Thyroid gland (tissue), 4 donors: ENCODE results near the gene PPAT. TPM values are rescaled to one million over a fixed set of nuclear protein-coding genes. Genes with fewer than 3 reads are reported as not detected.
"Not testable (repeated sequence)": the region's sequence is repeated elsewhere in the genome, so short reads cannot be mapped to it uniquely, and the experiment has no call there.

Source experiments
- DNase-seq, 2 donors: peaks; one replicate each; pipeline ENCODE4 v3.0.0-alpha.2; 2019
- H3K27ac ChIP-seq, 3 donors: fragments of 200-600 bp; sonication (generic); 1 replicate in 2 of 3; 2 replicates in 1 of 3; pipeline ENCODE4 v1.5.1; 2016 to 2019; ENCODE audit warnings: mild to moderate bottlenecking in 1 of 3, moderate library complexity in 1 of 3
- H3K27me3 ChIP-seq: fragments of 200-600 bp; sonication (generic); one replicate; pipeline ENCODE4 v1.5.1; 2019
- H3K36me3 ChIP-seq, 2 donors: fragments of 200-600 bp; sonication (generic); one replicate each; pipeline ENCODE4 v1.5.1; 2016 to 2019
- H3K4me1 ChIP-seq, 2 donors: fragments of 200-600 bp; sonication (generic); one replicate each; pipeline ENCODE4 v1.5.1; 2017 to 2019
- H3K4me3 ChIP-seq, 3 donors: fragments of 200-600 bp; sonication (generic); replicated peaks in 1 of 3; 1 replicate in 2 of 3; 2 replicates in 1 of 3; pipeline ENCODE4 v1.5.1; 2016; ENCODE audit warnings: mild to moderate bottlenecking in 1 of 3
- H3K9me3 ChIP-seq: fragments of 200-600 bp; sonication (generic); one replicate; pipeline ENCODE4 v1.5.1; 2017
- CTCF ChIP-seq, 6 experiments: fragments of 200-600 bp in 3 of 6; fragments of 450-650 bp in 3 of 6; sonication (generic) in 3 of 6; IDR thresholded peaks; one replicate each; pipeline ENCODE4 v1.5.1; 2016 to 2019; ENCODE audit warnings: antibody characterized with exemption in 6 of 6, mild to moderate bottlenecking in 2 of 6, inconsistent platforms in 1 of 6, moderate library complexity in 1 of 6
- POLR2A ChIP-seq, 2 donors: fragments of 450-650 bp; IDR thresholded peaks; one replicate each; pipeline ENCODE4 v1.6.1; 2017; ENCODE audit warnings: antibody characterized with exemption in 2 of 2, mild to moderate bottlenecking in 2 of 2, moderate library complexity in 1 of 2
- WGBS, 2 donors: methylation state at CpG; one replicate each; pipeline ENCODE4 v1.1.5; 2017; 5-methylcytosine and 5-hydroxymethylcytosine counted together
- intact Hi-C: fragments of 100-400 bp; cut with DNase I; formaldehyde crosslinking; loops from one replicate; pipeline ENCODE4 v1.15.1; 2023
- total RNA-seq, 4 donors: library from RNA; depleted of rRNA; stranded (reverse); fragments of >200 nt; gene quantifications; one replicate each; pipeline ENCODE4 v1.2.3, GENCODE V29; 2016

PPAT gene
- total RNA-seq, 4 donors from 2014 or later, result 3.1 to 6.1 (median 4.7) TPM

DNA sequence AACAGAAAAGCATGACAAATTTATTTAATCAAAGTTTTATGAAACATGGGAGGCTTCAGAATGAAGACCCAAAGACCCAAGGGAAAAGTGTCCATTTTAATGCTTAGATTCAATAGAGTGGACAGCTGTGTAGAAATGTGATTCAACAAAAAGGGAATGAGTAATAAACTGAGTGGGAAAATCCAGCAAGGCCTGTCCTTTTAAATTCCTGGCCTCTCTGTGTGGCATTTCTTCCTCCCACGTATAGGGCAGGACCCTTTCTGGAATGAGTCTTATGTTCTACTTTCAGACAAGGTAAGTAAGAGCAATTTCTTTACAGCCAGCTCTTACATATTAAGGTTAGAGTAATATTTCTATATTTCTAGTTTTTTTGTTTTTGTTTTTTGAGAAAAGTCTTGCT, 62.6 kb downstream of the PPAT start:
- Histone ChIP-seq H3K4me1 (no peaks in the 10 kb centered on the region), H3K4me3 (no peak overlapping the region), H3K27me3 (no peaks in the 10 kb centered on the region), H3K27ac (no peak overlapping the region), H3K9me3 (no peaks in the 10 kb centered on the region), H3K36me3 (peaks cover 0 to 9% of the 10 kb centered on the region in 2 donors)
- intact Hi-C loops, result no loop called here
- TF ChIP-seq POLR2A (IDR thresholded peaks at IDR 0.05) (no peak), CTCF (IDR thresholded peaks at IDR 0.05) (no peak)
- 0 to 2% methylated on average over 1 of the region's 1 CpG for WGBS, 2 donors
- DNase-seq, result no peak

DNA sequence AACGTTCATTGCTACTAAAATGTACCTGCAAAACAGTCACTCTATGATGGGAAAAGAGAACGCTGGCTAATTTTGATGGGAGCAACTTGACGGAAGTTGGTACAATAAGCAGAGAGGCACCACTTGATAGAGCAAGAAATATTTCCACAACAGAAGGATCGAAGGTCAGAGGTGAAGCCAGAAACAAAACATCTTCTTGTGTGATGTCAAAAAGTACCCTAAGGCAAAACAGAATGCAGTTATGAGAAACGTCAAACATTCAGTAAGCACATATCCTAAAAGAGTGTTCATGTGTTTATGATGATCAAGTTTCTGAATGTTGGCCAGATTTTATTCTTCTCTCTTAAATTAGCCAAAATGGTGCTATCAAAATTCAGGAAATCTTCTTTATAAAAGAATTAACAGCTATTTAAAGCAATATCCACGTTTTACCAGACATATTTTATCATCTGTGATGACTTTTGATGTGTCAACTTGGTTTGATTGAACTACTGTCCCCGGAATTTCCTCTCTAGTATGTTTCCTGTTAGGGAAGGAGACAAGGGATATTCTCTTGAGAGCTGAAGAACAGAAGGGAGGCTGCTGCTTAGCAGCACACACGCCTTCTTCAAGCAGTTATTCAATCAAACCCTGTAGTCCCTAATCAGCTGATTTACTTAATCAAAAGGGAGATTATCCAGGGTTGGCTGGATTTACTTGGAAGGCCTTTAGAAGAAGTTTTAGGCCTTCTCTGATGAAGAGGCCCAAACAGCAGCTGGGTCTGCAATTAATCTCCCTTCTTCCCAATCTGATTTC, 63.8 kb downstream of the PPAT start:
- 69 to 73% methylated on average over 8 of the region's 8 CpGs for WGBS, 2 donors
- no peak for DNase-seq
- Histone ChIP-seq H3K27me3 (no peaks in the 10 kb centered on the region), H3K4me1 (no peaks in the 10 kb centered on the region), H3K27ac (no peak overlapping the region), H3K36me3 (peaks cover 0 to 9% of the 10 kb centered on the region in 2 donors), H3K4me3 (no peak overlapping the region), H3K9me3 (no peaks in the 10 kb centered on the region)
- no peak for TF ChIP-seq POLR2A (IDR thresholded peaks at IDR 0.05)
- TF ChIP-seq CTCF (IDR thresholded peaks at IDR 0.05), result no peak
- intact Hi-C loops, result no loop called here

GRCh38 chr4:56370377-56370776, 65.0 kb downstream of the PPAT start:
- intact Hi-C loops, result no loop called here
- no peaks in the 10 kb centered on the region for H3K4me1 ChIP-seq
- peaks cover 0 to 9% of the 10 kb centered on the region in 2 donors for H3K36me3 ChIP-seq
- no peaks in the 10 kb centered on the region for H3K9me3 ChIP-seq
- no peak overlapping the region for H3K4me3 ChIP-seq
- H3K27me3 ChIP-seq, result no peaks in the 10 kb centered on the region
- no peak for TF ChIP-seq POLR2A (IDR thresholded peaks at IDR 0.05)
- no peak for TF ChIP-seq CTCF (IDR thresholded peaks at IDR 0.05)
- H3K27ac ChIP-seq, result no peak overlapping the region
- 93 to 99% methylated on average over 3 of the region's 3 CpGs for WGBS, 2 donors
- DNase-seq, result no peak

- H3K4me3 ChIP-seq, H3K9me3 ChIP-seq, H3K27me3 ChIP-seq, H3K4me1 ChIP-seq, H3K27ac ChIP-seq, intact Hi-C loops, H3K36me3 ChIP-seq, DNase-seq: not testable (repeated sequence)
- 98 to 99% methylated on average over 12 of the region's 12 CpGs for WGBS, 2 donors
These were observed 72.4 kb downstream of the PPAT start for GRCh38 chr4:56362981-56363380.

DNA sequence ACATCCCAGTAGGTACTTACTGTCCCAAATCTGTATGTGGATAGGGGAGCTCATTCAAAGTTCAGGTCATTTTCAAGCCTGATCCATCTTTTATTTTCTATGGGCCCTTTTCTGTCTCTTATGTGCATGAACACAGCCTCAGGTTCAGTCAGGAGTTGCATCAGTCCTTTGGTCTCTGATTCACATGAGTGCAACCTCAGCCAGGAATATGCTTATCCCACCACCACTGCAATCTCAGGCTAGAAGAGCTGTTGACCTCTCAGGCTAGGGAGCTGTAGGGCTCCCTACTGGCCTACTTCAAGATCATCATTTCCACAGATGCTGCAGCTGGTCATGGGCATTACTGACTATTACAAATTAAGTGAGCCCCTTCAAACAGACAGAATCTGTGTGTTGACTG, 75.3 kb downstream of the PPAT start:
- no peak overlapping the region for H3K4me3 ChIP-seq
- TF ChIP-seq POLR2A (IDR thresholded peaks at IDR 0.05) (no peak), CTCF (IDR thresholded peaks at IDR 0.05) (no peak)
- no peaks in the 10 kb centered on the region for H3K9me3 ChIP-seq
- intact Hi-C loops, result no loop called here
- no peaks in the 10 kb centered on the region for H3K27me3 ChIP-seq
- H3K27ac ChIP-seq, result no peak overlapping the region
- H3K4me1 ChIP-seq, result no peaks in the 10 kb centered on the region
- DNase-seq, result no peak
- peaks cover 0 to 2% of the 10 kb centered on the region in 2 donors for H3K36me3 ChIP-seq
